ENCODE measurements around the gene KIFC3.
"Not testable (repeated sequence)": the region's sequence is repeated elsewhere in the genome, so short reads cannot be mapped to it uniquely, and the experiment has no call there.

DNA sequence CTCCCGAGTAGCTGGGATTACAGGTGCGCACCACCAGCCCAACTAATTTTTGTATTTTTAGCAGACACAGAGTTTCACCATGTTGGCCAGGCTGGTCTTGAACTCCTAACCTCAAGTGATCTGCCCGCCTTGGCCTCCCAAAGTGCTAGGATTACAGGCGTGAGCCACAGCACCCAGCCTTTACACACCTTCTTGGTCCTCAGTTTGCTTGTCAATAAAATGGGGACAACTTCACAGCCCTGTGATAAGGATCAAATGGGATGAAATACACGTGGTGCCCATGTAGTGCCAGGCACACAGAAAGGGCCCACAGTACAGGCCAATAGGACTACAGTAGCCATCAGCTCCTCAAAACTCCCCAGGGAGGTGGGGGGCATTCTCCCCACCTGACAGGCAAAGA lies 6.3 kb downstream of the KIFC3 start:
- not testable (repeated sequence) for TF ChIP-seq POLR2A (IDR thresholded peaks at IDR 0.05)
- TF ChIP-seq, protein P1, sequence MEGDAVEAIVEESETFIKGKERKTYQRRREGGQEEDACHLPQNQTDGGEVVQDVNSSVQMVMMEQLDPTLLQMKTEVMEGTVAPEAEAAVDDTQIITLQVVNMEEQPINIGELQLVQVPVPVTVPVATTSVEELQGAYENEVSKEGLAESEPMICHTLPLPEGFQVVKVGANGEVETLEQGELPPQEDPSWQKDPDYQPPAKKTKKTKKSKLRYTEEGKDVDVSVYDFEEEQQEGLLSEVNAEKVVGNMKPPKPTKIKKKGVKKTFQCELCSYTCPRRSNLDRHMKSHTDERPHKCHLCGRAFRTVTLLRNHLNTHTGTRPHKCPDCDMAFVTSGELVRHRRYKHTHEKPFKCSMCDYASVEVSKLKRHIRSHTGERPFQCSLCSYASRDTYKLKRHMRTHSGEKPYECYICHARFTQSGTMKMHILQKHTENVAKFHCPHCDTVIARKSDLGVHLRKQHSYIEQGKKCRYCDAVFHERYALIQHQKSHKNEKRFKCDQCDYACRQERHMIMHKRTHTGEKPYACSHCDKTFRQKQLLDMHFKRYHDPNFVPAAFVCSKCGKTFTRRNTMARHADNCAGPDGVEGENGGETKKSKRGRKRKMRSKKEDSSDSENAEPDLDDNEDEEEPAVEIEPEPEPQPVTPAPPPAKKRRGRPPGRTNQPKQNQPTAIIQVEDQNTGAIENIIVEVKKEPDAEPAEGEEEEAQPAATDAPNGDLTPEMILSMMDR (IDR thresholded peaks at IDR 0.05), result not testable (repeated sequence)

Data from heart left ventricle (tissue), 13 donors.